Islet precursor cell (in vitro differentiated cells): ENCODE measurements around the gene HLA-DOB.
A peak's percentile ranks its signal among the peaks of the same experiment; 100 is the strongest.
"Not testable (repeated sequence)": the region's sequence is repeated elsewhere in the genome, so short reads cannot be mapped to it uniquely, and the experiment has no call there.

Source experiments
- DNase-seq: peaks from one replicate; pipeline ENCODE4 v3.0.0-alpha.2; 2018

Gene HLA-DOB

DNA sequence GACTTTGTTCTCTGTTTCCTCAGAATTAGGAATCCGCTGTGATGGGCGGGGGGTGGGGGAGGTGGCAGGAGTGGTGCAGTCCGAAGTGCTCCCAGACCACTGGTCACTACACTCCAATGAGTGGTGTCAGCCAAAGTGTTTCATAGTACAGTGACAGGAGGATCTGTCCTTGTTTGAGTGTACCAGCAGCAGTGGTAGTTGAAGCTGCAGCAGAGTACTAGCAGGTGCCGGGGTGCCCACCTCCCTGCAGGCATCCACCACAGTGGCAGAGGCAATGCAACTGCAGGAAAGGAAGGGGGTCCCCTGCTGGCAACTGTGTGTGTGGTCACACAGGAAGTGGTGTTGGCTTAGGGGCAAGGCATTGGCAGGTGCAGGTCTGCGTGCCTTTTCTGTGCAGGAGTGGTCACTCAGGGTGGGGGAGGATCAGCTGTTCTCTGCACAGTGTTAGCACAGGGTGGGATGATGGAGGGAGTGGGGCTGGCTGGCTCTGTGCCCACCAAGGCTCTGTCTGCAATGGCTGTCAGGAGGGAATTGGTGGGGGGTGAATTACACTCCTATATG lies 9.7 kb downstream of the HLA-DOB start:
- DNase-seq = no peak

DNA sequence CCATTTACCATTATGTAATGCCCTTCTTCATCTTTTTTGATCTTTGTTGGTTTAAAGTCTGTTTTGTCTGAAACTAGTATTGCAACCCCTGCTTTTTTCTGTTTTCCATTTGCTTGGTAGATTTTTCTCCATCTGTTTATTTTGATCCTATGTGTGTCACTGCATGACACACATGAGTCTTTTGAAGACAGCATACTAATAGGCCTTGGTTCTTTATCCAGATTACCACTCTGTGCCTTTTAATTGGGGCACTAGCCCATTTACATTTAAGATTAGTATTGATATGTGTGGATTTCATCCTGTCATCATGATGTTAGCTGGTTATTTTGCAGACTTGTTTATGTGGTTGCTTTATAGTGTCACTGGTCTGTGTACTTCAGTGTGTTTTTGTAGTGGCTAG lies 11.4 kb downstream of the HLA-DOB start:
- not testable (repeated sequence) for DNase-seq

- no peak for DNase-seq
These were observed 13.4 kb downstream of the HLA-DOB start for GRCh38 chr6:32803416-32803815.

DNA sequence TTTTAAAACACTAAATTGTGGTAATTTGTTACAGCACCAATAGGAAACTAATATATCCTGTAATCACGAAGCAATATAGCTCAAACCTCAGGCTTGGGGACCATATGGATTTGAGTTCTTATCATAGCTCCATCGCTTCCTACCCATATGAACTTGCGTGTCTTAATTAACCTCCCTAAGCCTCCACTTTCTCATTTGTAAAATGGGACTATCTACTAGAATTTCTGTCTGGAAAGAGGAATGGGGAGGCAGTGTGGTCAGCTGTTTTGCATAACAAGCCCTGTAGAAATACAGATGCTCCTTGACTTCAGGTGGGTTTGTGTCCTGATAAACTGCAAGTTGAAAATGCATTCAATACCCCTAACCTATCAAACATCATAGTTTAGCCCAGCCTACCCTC lies 17.1 kb downstream of the HLA-DOB start:
- no peak for DNase-seq

- no peak for DNase-seq
These were observed 17.6 kb downstream of the HLA-DOB start for GRCh38 chr6:32799168-32799567.

GRCh38 chr6:32796848-32797776 lies 19.7 kb downstream of the HLA-DOB start:
- DNase-seq = peak; percentile 76

DNA sequence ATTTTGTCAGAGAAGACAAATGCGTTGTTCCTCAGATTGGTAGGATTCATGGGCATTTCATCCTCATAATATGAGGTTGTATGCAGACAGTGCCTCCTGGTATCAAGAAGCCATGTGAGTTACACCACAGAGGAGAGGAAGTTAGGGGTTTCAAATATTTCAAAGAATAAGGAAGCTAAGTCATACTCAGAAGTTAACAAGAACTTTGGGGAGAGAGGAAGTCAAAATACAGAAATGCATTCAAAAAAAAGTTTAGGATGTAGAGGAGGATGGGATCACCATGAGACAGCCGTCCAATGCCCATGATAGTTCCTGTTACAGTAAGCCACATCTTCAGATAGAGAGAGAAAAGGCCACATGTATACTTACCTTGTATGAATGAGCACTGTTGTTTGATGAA lies 22.3 kb downstream of the HLA-DOB start:
- no peak for DNase-seq

DNA sequence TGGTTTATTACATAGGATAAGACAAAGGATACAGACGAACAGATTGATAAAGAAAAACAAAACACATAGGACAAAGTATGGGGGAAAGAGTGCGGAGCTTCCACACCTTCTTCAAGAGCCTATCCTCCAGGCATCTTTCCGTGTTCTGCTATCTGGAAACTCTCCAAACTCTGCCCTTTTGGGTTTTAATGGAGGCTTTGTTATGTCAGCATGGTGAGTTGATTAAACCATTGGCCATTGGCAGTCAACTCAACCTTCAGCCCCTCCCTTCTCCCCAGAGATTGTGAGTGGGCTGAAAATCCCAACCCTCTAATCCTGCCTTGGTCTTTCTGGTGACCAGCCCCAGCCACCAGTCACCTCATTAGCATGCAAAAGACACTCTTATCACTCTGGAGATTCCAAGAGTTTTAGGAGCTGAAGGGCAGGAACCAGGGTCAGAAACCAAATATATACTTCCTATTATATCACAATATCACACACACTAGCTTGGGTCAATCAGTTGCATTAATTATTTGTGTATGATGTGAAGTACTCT lies 23.8 kb downstream of the HLA-DOB start:
- DNase-seq = no peak

DNA sequence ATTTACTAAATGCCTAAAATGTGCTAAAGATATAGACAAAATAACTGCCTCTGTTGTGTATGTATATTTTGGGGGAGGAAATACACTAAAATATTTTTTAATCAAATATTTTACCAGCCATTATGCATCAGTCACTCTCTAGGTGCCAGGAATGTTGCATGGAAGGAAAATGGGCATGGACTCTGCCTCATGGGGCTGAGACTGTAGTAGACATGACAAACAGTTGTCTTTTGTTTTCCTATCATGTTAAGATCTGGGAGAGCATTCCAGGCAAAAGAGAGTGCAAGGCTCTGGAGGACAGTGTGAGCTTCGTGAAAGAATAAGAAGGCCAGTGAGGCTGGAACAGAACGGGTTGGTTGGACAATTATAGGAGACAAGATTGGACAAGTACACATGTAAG lies 26.5 kb downstream of the HLA-DOB start:
- DNase-seq = peak; percentile 88

- peak; percentile 77 for DNase-seq
These were observed 30.8 kb downstream of the HLA-DOB start for GRCh38 chr6:32785781-32786533.

GRCh38 chr6:32782923-32783322 lies 33.9 kb downstream of the HLA-DOB start:
- DNase-seq = not testable (repeated sequence)

- no peak for DNase-seq
These were observed 37.8 kb downstream of the HLA-DOB start for GRCh38 chr6:32779036-32779435.

GRCh38 chr6:32775071-32775470 lies 41.7 kb downstream of the HLA-DOB start:
- DNase-seq = no peak

- DNase-seq = no peak
These were observed 42.4 kb downstream of the HLA-DOB start for GRCh38 chr6:32774426-32774825.

- DNase-seq = no peak
These were observed 44.1 kb downstream of the HLA-DOB start for GRCh38 chr6:32772656-32773055.

DNA sequence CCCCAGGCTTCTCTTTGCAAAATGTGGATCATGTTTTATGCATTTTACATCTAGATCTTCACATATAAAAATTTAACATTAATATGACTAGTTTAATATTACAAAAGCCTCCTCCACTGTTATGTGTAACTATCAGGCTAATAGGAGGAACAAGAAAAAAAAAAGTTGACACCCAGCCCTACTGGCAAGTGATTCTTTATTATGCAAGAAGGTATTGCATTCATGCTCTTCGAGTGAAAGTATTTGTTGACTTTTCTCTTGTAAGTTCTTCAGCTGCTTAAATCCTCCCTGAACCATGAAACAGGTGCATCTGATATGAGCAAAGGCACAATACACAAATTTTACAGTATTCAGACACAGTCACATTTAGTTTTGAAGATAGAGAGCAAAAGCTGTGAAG lies 52.8 kb downstream of the HLA-DOB start:
- no peak for DNase-seq

GRCh38 chr6:32763421-32763820 lies 53.4 kb downstream of the HLA-DOB start, which contains the start of gene HLA-DQB2:
Gene HLA-DQB2 (minus strand): TSS chr6:32763532. CDS start chr6:32763470, 62 bp downstream.
- no peak for DNase-seq
